HG03565 (cell line): ENCODE measurements around the gene DBNL.

Experiments used
- ATAC-seq: cut with Tn5 transposase; IDR thresholded peaks from one replicate; pipeline ENCODE4 v1.9.1; 2021; ENCODE audit warnings: mild to moderate bottlenecking, moderate library complexity; ENCODE audit not compliant: unreplicated experiment

DBNL gene

DNA sequence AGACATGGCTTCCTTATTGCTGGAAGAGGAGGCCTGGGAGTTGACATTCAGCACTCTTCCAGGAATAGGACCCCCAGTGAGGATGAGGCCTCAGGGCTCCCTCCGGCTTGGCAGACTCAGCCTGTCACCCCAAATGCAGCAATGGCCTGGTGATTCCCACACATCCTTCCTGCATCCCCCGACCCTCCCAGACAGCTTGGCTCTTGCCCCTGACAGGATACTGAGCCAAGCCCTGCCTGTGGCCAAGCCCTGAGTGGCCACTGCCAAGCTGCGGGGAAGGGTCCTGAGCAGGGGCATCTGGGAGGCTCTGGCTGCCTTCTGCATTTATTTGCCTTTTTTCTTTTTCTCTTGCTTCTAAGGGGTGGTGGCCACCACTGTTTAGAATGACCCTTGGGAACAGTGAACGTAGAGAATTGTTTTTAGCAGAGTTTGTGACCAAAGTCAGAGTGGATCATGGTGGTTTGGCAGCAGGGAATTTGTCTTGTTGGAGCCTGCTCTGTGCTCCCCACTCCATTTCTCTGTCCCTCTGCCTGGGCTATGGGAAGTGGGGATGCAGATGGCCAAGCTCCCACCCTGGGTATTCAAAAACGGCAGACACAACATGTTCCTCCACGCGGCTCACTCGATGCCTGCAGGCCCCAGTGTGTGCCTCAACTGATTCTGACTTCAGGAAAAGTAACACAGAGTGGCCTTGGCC is 16.6 kb downstream of the DBNL start:
- ATAC-seq, result no peak

- ATAC-seq, result no peak
Observed at GRCh38 chr7:44061645-44062179, 17.2 kb downstream of the DBNL start.

- ATAC-seq, result no peak
Observed at GRCh38 chr7:44062180-44062902, 17.8 kb downstream of the DBNL start.

GRCh38 chr7:44062903-44063295 is 18.4 kb downstream of the DBNL start:
- ATAC-seq, result no peak

DNA sequence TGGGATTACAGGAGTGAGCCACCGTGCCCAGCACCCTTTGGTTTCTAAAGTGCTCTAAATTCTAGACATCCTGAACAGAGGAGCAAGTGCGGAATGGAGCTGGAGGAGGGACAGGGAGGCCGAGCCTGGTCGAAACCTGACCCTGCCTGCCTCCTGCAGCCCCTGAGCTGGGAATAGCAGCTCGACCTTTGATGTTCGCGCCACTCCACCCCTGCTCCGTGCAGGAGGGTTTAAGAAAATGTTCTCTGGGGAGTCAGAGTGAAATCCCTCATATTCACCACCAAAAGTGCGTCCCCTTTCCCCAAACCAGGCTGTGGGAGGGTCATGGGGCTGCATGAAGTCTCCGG is 19.0 kb downstream of the DBNL start:
- no peak for ATAC-seq

DNA sequence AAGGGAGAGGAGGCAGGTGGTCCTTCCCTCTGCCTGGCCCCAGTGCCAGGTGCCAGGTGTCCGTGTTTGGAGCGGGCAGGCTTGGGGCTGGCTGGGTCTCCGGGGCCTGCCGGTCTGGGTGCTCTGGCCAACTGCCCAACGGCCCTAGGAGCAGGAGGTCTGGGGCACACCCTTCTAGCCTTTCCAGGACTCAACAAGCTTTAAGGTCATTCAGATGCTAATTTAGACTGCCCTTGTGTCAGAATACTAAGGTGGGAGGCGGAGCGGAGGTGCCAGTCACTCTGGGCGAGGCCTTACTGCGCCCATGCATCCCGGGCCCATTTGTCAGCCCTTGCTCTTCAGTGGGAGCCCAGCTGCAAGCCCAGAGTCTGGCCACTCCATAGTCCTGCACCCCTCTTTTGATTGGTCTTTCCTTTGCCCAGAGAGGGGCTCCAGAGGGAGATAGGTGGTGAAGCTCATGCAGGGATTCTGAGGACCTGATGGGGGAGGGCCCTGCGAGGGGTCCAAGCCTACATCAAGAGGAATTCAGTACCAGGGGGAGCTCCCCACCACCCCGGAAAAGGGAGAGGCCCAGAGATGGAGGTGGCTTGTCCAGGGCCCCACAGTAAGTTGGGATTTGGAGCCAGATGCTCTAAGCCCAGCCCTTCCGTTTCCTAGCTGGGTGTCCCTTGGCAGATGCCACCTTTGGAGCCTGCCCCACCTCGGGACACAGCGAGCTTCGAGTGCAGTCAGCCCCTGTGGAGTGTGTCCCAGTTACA is 19.6 kb downstream of the DBNL start:
- ATAC-seq, result no peak

GRCh38 chr7:44064791-44065430 is 20.4 kb downstream of the DBNL start:
- ATAC-seq, result no peak

DNA sequence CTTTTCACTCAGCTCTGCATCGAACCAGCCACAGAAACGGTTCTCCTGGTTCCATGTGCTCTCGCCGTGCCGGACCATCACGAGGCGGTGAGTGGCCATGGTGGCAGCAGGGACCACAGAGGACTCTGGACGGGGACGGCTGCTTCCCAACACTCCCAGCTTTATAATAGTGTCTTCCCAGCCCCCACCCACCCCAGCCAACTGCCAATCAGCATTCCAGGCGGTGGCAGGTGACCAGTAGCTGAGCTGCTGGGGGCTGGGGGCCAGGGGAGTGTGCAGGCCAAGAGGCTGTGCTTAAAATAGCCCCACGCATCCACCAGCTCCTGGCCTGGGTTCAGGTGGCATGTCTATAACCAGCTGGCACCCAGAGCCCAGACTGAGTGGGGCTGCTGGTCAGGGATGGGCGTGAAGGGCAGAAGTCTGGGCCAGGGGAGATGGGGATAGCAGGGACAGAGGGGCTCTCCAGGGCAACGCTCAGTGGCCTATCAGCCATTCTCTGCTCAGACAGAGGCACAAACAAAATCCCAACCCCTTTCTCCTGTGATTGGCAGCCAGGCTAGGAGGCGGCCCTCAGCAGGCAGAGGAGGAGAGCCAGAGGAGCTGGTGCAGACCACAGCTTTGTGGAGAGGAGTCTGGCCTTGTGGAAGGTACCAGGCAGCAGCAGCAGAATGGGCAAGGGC is 21.1 kb downstream of the DBNL start, which contains the start of gene PGAM2:
Gene PGAM2 (minus strand): TSS at position 137 of the 680 bp plus-strand sequence. CDS start 38 bp downstream, at position 99.
- ATAC-seq, result no peak

- no peak for ATAC-seq
Observed at GRCh38 chr7:44066111-44066460, 21.6 kb downstream of the DBNL start.

DNA sequence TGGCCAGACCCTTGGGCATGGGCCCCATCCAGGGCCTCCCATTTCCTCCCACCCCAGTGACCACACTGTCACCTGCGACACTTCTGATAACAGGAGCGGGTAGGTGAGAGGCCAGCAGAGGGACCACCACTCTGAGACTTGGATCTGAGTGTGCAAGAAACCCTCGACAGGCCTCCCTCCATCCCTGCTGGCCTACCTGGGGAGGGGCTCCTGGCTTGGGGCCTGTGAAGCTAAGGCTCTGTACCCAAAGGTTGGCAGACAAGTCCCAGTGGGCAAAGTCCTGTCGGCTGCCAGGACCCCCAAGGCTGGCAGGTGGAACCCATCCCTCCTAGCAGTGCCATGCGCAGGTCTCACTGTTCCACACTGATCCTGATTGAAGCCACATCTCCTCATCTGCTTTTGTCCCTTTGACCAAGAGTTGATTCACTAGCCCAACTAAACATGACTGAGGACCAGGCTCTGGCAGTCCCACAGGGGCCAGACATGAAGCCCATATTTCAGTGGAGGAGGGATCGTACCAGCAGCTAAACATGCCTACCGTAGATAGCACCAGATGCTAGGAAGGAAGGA is 22.1 kb downstream of the DBNL start:
- ATAC-seq, result no peak

DNA sequence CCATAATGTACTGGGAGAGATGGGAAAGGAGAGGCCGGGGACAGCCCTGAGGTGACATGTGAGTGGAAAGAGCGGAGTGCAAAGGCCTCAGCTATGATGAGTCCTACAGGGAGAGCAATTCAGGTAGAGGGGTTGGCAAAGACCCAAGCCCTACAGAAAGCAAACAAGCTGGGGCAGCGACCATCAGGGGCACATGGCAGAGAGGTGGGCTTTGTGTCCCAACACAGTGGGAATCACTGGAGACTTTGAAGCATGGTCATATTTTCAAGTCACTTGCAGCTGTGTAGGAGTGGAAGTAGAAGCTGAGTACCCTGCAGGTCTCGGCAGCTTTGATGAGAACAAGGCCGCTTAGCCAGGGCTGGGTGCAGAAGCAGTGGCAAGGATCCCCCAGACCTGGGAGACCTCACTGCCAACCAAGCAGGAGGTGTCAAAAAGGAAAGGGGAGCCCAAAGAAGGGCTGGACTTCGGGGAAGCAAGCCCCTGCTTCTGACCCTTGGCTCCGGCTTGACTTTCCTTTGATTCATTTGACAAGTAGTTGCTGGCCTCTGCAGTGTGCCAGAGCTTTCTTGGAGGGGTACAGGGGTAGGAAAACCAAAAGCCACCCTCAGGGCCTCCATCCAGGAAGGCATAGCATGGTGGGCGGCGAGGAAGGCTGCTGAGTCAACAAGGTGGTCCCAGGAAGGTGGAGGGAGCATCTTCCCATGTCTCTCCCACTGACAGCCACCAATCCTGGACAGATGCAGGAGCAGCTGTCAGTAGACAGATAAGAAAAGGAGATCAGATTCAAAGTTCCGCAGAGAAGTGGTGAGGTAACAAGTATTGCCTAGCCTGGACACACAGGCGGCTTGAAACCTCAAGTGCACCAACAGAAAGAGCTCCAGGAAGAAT is 22.8 kb downstream of the DBNL start:
- no peak for ATAC-seq

- ATAC-seq, result no peak
Observed at GRCh38 chr7:44068054-44068453, 23.6 kb downstream of the DBNL start.

DNA sequence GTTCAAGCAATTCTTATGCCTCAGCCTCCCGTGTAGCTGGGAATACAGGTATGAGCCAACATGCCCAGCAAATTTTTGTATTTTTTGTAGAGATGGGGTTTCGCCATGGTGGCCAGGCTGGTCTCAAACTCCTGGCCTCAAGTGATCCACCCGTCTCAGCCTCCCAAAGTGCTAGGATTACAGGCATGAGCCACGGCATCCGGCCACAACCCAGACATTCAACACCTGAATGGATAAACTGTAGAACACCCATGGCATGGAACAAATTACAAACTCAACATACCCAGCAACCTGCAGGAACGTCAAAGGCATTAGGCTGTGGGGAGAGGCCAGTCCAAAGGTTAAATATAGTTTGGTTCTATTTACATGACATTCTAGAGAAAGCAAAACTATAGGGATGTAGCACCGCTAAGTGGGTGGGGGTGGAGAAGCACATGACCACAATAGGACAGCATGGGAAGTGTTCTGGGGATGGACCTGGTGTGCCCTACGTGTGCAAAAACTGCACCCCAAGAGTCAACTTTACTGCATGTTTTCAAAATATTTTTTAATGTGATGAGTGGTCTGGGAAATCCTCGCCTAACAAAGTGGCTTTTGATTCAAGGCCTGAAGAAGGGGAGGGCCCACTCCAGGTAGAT is 27.3 kb downstream of the DBNL start:
- no peak for ATAC-seq

DNA sequence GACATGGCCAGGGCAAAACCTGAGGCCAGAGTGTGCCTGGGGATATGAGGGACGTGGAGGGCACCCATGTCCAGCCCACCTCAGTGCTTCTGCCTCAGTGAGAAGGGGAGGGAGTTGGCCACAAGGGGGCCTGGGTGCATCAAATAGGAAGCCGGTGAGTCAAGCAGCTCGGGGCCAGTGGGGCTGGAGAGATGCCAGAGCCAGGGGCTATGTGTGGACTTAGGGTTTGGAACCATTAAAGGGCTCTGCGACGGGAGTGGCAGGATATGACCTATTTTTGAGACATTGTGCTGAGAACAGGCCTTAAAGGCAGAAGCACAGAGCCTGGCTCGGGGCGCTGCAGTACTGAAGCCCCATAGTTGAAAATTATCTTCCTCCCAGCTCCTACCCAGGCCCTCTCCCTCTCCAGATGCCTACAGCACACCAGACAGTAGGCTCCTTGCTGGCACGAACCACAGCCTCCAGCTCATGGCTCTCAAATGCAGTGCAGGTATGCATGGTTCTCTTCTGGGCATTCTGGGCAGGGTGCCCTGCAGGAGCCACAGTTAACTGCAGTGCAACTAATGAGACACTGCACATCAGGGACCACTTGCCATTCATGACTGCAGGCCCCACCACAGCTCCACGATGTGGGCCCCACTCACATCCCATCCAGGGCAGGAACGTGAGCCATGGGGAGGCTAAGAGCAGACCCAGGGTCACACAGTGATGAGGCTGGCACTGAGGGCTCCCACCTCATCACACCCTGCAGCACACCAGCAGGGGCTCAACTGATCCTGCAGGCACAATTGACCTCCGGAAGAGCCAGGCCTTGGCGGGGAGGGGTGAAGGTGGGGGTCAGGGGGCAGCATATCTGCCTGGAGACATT is 28.1 kb downstream of the DBNL start:
- no peak for ATAC-seq

- ATAC-seq, result peak; percentile 53
Observed at GRCh38 chr7:44073664-44074348, 29.3 kb downstream of the DBNL start.

- no peak for ATAC-seq
Observed at GRCh38 chr7:44074349-44074695, 29.8 kb downstream of the DBNL start.

- no peak for ATAC-seq
Observed at GRCh38 chr7:44075296-44076075, 31.0 kb downstream of the DBNL start.
